CD8-positive, alpha-beta memory T cell (primary cell): ENCODE data around the gene ZP2. TPM values are rescaled to one million over a fixed set of nuclear protein-coding genes. Genes with fewer than 3 reads are reported as not detected.

Experiments
- CTCF ChIA-PET: fragments of 350-600 bp; sonication (Branson Sonifier 250); formaldehyde crosslinking; loops from one replicate; lab custom pipeline; 2021; ENCODE audit warnings: antibody characterized with exemption; lab: Charles Lee
- POLR2A ChIA-PET: fragments of 350-600 bp; sonication (Branson Sonifier 250); formaldehyde crosslinking; loops from one replicate; lab custom pipeline; 2021; ENCODE audit warnings: antibody characterized with exemption; lab: Charles Lee
- DNase-seq, 5 donors: peaks; one replicate each; pipeline versions ENCODE4 v3.0.0 to v3.0.0-alpha.2; 2020 to 2022; ENCODE audit warnings: mixed read lengths in 1 of 5
- H3K27ac ChIP-seq: one replicate; pipeline ENCODE4 v1.7.0; 2013; ENCODE audit warnings: low read depth, mild to moderate bottlenecking, low read length, moderate library complexity
- H3K27me3 ChIP-seq: 2 replicates; pipeline ENCODE4 v1.7.0; 2013; ENCODE audit warnings: low read length, mild to moderate bottlenecking; ENCODE audit not compliant: insufficient read depth, poor library complexity, severe bottlenecking
- H3K36me3 ChIP-seq: 2 replicates; pipeline ENCODE4 v1.7.0; 2013; ENCODE audit warnings: mild to moderate bottlenecking, low read length, moderate library complexity; ENCODE audit not compliant: insufficient read depth
- H3K4me1 ChIP-seq: 2 replicates; pipeline ENCODE4 v1.7.0; 2013; ENCODE audit warnings: mild to moderate bottlenecking, low read length, moderate library complexity; ENCODE audit not compliant: insufficient read depth
- H3K4me3 ChIP-seq: 2 replicates; pipeline ENCODE4 v1.7.0; 2013; ENCODE audit warnings: mild to moderate bottlenecking, low read length
- H3K9me3 ChIP-seq: 2 replicates; pipeline ENCODE4 v1.7.0; 2013; ENCODE audit warnings: mild to moderate bottlenecking, low read length
- H3K27ac Mint-ChIP-seq, 8 donors: one replicate each; pipeline ENCODE4 v1.8.0; 2020 to 2021; ENCODE audit warnings: mixed read lengths in 8 of 8, mild to moderate bottlenecking in 6 of 8, inconsistent platforms in 3 of 8, moderate library complexity in 3 of 8
- H3K27me3 Mint-ChIP-seq, 2 donors: one replicate each; pipeline ENCODE4 v1.8.0; 2020 to 2021; ENCODE audit warnings: mixed read lengths in 2 of 2, mild to moderate bottlenecking in 1 of 2, moderate library complexity in 1 of 2
- H3K36me3 Mint-ChIP-seq, 3 donors: one replicate each; pipeline ENCODE4 v1.8.0; 2020 to 2021; ENCODE audit warnings: mixed read lengths in 3 of 3, inconsistent platforms in 1 of 3, mild to moderate bottlenecking in 1 of 3
- H3K4me1 Mint-ChIP-seq, 3 donors: one replicate each; pipeline ENCODE4 v1.8.0; 2020 to 2021; ENCODE audit warnings: mixed read lengths in 3 of 3, inconsistent platforms in 1 of 3, mild to moderate bottlenecking in 1 of 3
- H3K4me3 Mint-ChIP-seq, 7 donors: one replicate each; pipeline ENCODE4 v1.8.0; 2020 to 2021; ENCODE audit warnings: mixed read lengths in 7 of 7, mild to moderate bottlenecking in 6 of 7, moderate library complexity in 4 of 7, inconsistent platforms in 2 of 7
- H3K9me3 Mint-ChIP-seq, 5 donors: one replicate each; pipeline ENCODE4 v1.8.0; 2020 to 2022; ENCODE audit warnings: mixed read lengths in 5 of 5, mild to moderate bottlenecking in 3 of 5, moderate library complexity in 2 of 5, inconsistent platforms in 1 of 5
- polyA plus RNA-seq: library from polyadenylated mRNA; unstranded; fragments of 300-500 nt; fragmentation: Illumina TruSeq; gene quantifications from one replicate; pipeline ENCODE4 v1.2.3, GENCODE V29; 2021
- total RNA-seq, 2 experiments: library from RNA; stranded (reverse); gene quantifications; one replicate each; pipeline ENCODE4 v1.2.3, GENCODE V29; 2021

Gene ZP2
- total and polyA plus RNA-seq, 3 experiments from 2014 or later = not detected

DNA sequence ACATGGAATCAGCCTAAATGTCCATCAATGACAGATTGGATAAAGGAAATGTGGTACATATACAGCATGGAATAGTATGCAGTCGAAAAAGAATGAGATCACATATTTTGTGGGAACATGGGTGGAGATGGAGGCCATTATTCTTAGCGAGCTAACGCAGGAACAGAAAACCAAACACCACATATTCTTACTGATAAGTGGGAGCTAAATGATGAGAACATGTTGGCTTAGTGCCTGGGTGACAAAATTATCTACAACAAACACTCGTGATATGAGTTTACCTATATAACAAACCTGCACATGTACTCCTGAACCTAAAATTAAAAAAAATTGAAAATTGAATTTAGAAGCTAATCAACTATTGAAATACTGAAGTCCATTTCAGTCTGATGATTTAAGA lies 28.3 kb upstream of the ZP2 start:
- Histone ChIP-seq H3K9me3 (no peaks in the 10 kb centered on the region), H3K27me3 (no peaks in the 10 kb centered on the region), H3K4me1 (no peaks in the 10 kb centered on the region), H3K27ac (no peak overlapping the region), H3K4me3 (no peak overlapping the region), H3K36me3 (no peaks in the 10 kb centered on the region)
- H3K36me3 Mint-ChIP-seq = no peaks in the 10 kb centered on the region
- no peak overlapping the region for H3K4me3 Mint-ChIP-seq
- no peak for DNase-seq
- H3K27ac Mint-ChIP-seq = no peak overlapping the region
- POLR2A ChIA-PET = no interaction called here
- peaks cover 9 to 23% of the 10 kb centered on the region in 2 donors for H3K27me3 Mint-ChIP-seq
- H3K9me3 Mint-ChIP-seq = no peaks in the 10 kb centered on the region
- no peaks in the 10 kb centered on the region for H3K4me1 Mint-ChIP-seq
- CTCF ChIA-PET = no interaction called here

- ChIA-PET CTCF (no interaction called here), POLR2A (no interaction called here)
- Mint-ChIP-seq H3K9me3 (no peaks in the 10 kb centered on the region), H3K27ac (no peak overlapping the region), H3K4me3 (no peak overlapping the region), H3K27me3 (peaks cover 4 to 25% of the 10 kb centered on the region in 2 donors), H3K4me1 (no peaks in the 10 kb centered on the region), H3K36me3 (no peaks in the 10 kb centered on the region)
- no peak overlapping the region for H3K27ac ChIP-seq
- no peak overlapping the region for H3K4me3 ChIP-seq
- H3K36me3 ChIP-seq = no peaks in the 10 kb centered on the region
- H3K9me3 ChIP-seq = no peaks in the 10 kb centered on the region
- H3K27me3 ChIP-seq = no peaks in the 10 kb centered on the region
- H3K4me1 ChIP-seq = no peaks in the 10 kb centered on the region
- DNase-seq = no peak
These were observed 25.5 kb upstream of the ZP2 start for GRCh38 chr16:21236831-21237230.

DNA sequence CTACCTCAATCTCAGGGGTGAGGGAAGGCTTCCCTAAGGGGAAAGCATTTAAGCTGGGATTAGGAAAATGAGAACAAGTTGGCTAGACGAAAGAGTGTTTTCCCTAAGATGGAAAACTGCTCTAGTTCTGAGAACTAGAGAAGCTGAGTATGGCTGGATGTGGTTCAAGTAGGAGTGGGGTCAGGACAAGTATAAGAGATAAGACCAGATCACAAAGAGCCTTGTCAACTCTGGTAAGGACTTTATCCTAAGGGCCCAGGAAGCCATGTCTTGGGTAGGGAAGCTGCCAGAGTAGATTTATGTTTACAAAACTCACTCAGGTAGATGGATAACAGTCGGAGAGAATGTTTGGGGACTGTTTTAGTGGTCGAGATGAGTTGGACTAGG lies 23.8 kb upstream of the ZP2 start:
- POLR2A ChIA-PET = no interaction called here
- H3K9me3 Mint-ChIP-seq = no peaks in the 10 kb centered on the region

DNA sequence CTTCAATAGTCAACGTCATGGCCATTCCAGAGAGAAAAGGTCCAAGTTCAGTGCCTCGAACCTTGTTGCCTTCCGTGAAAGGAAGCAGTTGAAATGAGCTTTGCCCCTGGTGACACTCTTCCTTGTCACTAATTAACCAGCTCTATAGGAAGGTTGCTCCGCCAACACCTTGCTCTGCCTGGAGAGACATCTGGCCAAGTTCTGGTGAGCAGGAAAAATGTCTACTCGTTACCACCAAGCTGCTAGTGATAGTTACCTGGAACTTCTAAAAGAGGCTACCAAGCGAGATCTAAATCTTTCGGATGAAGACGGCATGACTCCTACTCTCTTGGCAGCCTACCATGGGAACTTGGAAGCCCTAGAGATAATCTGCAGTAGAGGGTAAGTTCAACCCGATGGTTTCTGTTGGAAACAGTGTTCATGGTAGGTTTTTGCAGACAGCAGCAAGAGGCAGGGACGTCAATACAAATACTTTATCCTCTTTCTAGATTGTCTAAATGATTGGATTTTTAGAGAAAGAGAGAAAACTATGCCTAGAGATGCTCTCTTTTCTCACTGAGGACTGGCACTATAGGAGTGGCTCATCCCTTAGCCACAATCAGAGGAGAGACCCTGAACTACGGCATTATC lies 22.3 kb upstream of the ZP2 start, which contains the start of gene ANKS4B:
ANKS4B (plus strand) TSS at position 179 of the 630 bp plus-strand sequence; CDS start at position 218, 39 bp downstream.
- no peak within 1 kb of the TSS for H3K27ac Mint-ChIP-seq
- POLR2A ChIA-PET = no interaction called here
- H3K36me3 Mint-ChIP-seq = no peaks in the 10 kb centered on the region
- Histone ChIP-seq H3K36me3 (no peaks in the 10 kb centered on the region), H3K27ac (no peak within 1 kb of the TSS), H3K4me1 (no peaks in the 10 kb centered on the region), H3K27me3 (no peaks in the 10 kb centered on the region), H3K9me3 (no peaks in the 10 kb centered on the region), H3K4me3 (no peak within 1 kb of the TSS)
- no peak for DNase-seq
- no peak within 1 kb of the TSS for H3K4me3 Mint-ChIP-seq
- no peaks in the 10 kb centered on the region for H3K4me1 Mint-ChIP-seq
- CTCF ChIA-PET = no interaction called here
- H3K9me3 Mint-ChIP-seq = no peaks in the 10 kb centered on the region
- peaks cover 7 to 49% of the 10 kb centered on the region in 2 donors for H3K27me3 Mint-ChIP-seq

More for the DNA sequence above, 23.8 kb upstream of the ZP2 start:
- Mint-ChIP-seq H3K27me3 (peaks cover 4 to 36% of the 10 kb centered on the region in 2 donors), H3K4me3 (no peak overlapping the region), H3K36me3 (no peaks in the 10 kb centered on the region), H3K27ac (no peak overlapping the region), H3K4me1 (no peaks in the 10 kb centered on the region)
- Histone ChIP-seq H3K27me3 (no peaks in the 10 kb centered on the region), H3K4me1 (no peaks in the 10 kb centered on the region), H3K36me3 (no peaks in the 10 kb centered on the region), H3K9me3 (no peaks in the 10 kb centered on the region), H3K27ac (no peak overlapping the region), H3K4me3 (no peak overlapping the region)
- CTCF ChIA-PET = no interaction called here
- DNase-seq = no peak

- H3K4me1 ChIP-seq = no peaks in the 10 kb centered on the region
- DNase-seq = no peak
- no peak overlapping the region for H3K27ac ChIP-seq
- H3K9me3 Mint-ChIP-seq = no peaks in the 10 kb centered on the region
- no peaks in the 10 kb centered on the region for H3K4me1 Mint-ChIP-seq
- H3K27me3 Mint-ChIP-seq = peaks cover 11 to 53% of the 10 kb centered on the region in 2 donors
- no peak overlapping the region for H3K4me3 Mint-ChIP-seq
- H3K9me3 ChIP-seq = no peaks in the 10 kb centered on the region
- no peak overlapping the region for H3K4me3 ChIP-seq
- H3K27ac Mint-ChIP-seq = no peak overlapping the region
- ChIA-PET CTCF (no interaction called here), POLR2A (no interaction called here)
- no peaks in the 10 kb centered on the region for H3K27me3 ChIP-seq
- H3K36me3 ChIP-seq = no peaks in the 10 kb centered on the region
- H3K36me3 Mint-ChIP-seq = no peaks in the 10 kb centered on the region
These were observed 21.7 kb upstream of the ZP2 start for GRCh38 chr16:21233045-21233520.

DNA sequence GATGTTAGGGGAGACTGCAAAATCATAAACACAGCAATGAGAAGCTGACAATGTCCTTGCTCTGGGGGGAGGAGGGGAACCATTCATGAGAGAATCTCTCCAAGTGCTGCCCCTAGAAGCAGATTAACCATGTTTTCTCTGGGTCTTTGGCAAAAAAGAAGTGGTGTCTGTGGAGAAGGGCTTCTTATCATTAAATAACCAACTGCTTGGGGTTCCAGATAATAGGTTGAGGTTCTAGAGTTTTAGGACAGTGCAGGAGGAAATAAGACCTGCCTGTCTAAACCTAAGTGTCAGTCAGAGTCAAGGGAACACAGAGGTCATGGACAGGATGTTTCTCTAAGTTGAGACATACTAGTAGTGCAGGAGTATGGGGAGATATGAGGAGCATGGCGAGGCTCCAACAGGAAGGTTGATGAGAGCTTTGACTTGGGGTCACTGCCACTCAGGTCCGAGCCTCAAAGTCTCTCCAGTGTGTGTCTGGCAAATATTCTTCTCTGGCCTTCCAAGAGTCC lies 17.0 kb upstream of the ZP2 start:
- POLR2A ChIA-PET = no interaction called here

DNA sequence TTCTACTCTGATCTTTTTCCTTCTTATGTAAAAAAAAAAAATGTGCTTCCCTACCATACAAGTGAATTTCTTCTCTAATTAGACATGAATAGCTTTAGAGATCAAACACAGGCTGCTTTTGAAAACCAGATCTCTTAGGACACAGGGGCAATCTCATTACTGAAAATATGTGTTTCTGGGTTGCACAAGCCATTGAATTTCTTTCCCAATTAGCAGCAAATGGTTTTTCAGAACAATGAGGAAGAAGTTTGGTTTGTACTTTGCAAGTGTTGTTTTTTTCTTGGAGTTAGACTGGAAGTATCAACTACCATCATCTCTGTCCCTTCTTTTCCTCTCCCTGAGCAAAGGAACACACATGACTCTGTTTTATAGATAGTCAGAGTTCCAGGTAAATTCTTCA lies 16.5 kb upstream of the ZP2 start:
- H3K27me3 ChIP-seq = no peaks in the 10 kb centered on the region
- CTCF ChIA-PET = no interaction called here
- POLR2A ChIA-PET = no interaction called here
- H3K9me3 ChIP-seq = no peaks in the 10 kb centered on the region
- no peaks in the 10 kb centered on the region for H3K36me3 ChIP-seq
- H3K9me3 Mint-ChIP-seq = no peaks in the 10 kb centered on the region
- no peak overlapping the region for H3K27ac ChIP-seq
- H3K4me3 ChIP-seq = no peak overlapping the region
- no peak overlapping the region for H3K4me3 Mint-ChIP-seq
- H3K27ac Mint-ChIP-seq = no peak overlapping the region
- no peaks in the 10 kb centered on the region for H3K4me1 Mint-ChIP-seq
- H3K4me1 ChIP-seq = no peaks in the 10 kb centered on the region
- H3K36me3 Mint-ChIP-seq = no peaks in the 10 kb centered on the region
- no peak for DNase-seq
- peaks cover 14 to 55% of the 10 kb centered on the region in 2 donors for H3K27me3 Mint-ChIP-seq

More for the DNA sequence above, 17.0 kb upstream of the ZP2 start:
- Mint-ChIP-seq H3K27me3 (peaks cover 14 to 55% of the 10 kb centered on the region in 2 donors), H3K36me3 (no peaks in the 10 kb centered on the region), H3K4me3 (no peak overlapping the region), H3K4me1 (no peaks in the 10 kb centered on the region), H3K9me3 (no peaks in the 10 kb centered on the region), H3K27ac (peak overlapping the region in 1 of 8 donors; percentile 21)
- H3K4me3 ChIP-seq = no peak overlapping the region
- no peak for DNase-seq
- no peaks in the 10 kb centered on the region for H3K9me3 ChIP-seq
- H3K4me1 ChIP-seq = no peaks in the 10 kb centered on the region
- CTCF ChIA-PET = no interaction called here
- H3K36me3 ChIP-seq = no peaks in the 10 kb centered on the region
- no peak overlapping the region for H3K27ac ChIP-seq
- H3K27me3 ChIP-seq = no peaks in the 10 kb centered on the region

DNA sequence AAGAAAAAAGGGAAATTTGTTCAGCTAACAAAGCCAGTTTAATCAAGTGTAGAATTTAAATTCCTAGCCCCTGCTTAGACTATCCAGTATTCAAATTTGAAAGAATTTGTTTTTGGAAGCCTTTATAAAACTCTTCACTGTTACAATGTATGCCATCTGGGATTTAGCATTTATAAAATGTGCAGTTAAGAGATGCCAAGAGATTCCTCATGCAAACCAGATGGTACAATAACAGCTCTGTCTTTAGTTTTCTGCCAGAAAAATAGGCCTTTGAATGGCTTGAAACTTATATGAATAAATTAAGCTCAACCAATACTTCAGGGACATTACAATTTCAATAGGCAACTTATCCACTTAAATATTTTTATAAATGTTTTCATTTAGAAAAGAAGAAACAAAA lies 15.4 kb upstream of the ZP2 start:
- no peaks in the 10 kb centered on the region for H3K9me3 Mint-ChIP-seq
- Histone ChIP-seq H3K27ac (no peak overlapping the region), H3K9me3 (no peaks in the 10 kb centered on the region), H3K27me3 (no peaks in the 10 kb centered on the region), H3K4me3 (no peak overlapping the region), H3K4me1 (no peaks in the 10 kb centered on the region), H3K36me3 (no peaks in the 10 kb centered on the region)
- no peak overlapping the region for H3K4me3 Mint-ChIP-seq
- H3K27ac Mint-ChIP-seq = no peak overlapping the region
- no peaks in the 10 kb centered on the region for H3K36me3 Mint-ChIP-seq
- H3K27me3 Mint-ChIP-seq = peaks cover 14 to 54% of the 10 kb centered on the region in 2 donors
- CTCF ChIA-PET = no interaction called here
- no peak for DNase-seq
- no peaks in the 10 kb centered on the region for H3K4me1 Mint-ChIP-seq
- POLR2A ChIA-PET = interaction anchor here (0.6 kb wide), 1 partner anchor 89 kb away, joined by 3 read pairs; no protein-coding TSS in a partner anchor
